ENCODE measurements around the gene BCL2.
"Not testable (repeated sequence)": the region's sequence is repeated elsewhere in the genome, so short reads cannot be mapped to it uniquely, and the experiment has no call there.

The BCL2 gene

GRCh38 chr18:63234432-63234831, 85.1 kb downstream of the BCL2 start:
- no peak for DNase-seq (ENCODE audit: low spot score)

GRCh38 chr18:63233334-63233733, 86.2 kb downstream of the BCL2 start:
- no peak for DNase-seq (ENCODE audit: low spot score)

- DNase-seq (ENCODE audit: low spot score): no peak
These were observed 86.7 kb downstream of the BCL2 start for GRCh38 chr18:63232826-63233225.

GRCh38 chr18:63229971-63230370, 89.6 kb downstream of the BCL2 start:
- DNase-seq (ENCODE audit: low spot score): no peak

- DNase-seq (ENCODE audit: low spot score): no peak
These were observed 94.1 kb downstream of the BCL2 start for GRCh38 chr18:63225434-63225833.

GRCh38 chr18:63224630-63225029, 94.9 kb downstream of the BCL2 start:
- no peak for DNase-seq (ENCODE audit: low spot score)

- no peak for DNase-seq (ENCODE audit: low spot score)
These were observed 95.7 kb downstream of the BCL2 start for GRCh38 chr18:63223837-63224236.

GRCh38 chr18:63220903-63221302, 98.7 kb downstream of the BCL2 start:
- DNase-seq (ENCODE audit: low spot score): no peak

- no peak for DNase-seq (ENCODE audit: low spot score)
These were observed 101.1 kb downstream of the BCL2 start for GRCh38 chr18:63218472-63218871.

GRCh38 chr18:63216516-63217311, 102.9 kb downstream of the BCL2 start:
- no peak for DNase-seq (ENCODE audit: low spot score)

GRCh38 chr18:63213936-63214671, 105.5 kb downstream of the BCL2 start:
- DNase-seq (ENCODE audit: low spot score): no peak

GRCh38 chr18:63213331-63213900, 106.2 kb downstream of the BCL2 start:
- no peak for DNase-seq (ENCODE audit: low spot score)

GRCh38 chr18:63210521-63210920, 109.0 kb downstream of the BCL2 start:
- no peak for DNase-seq (ENCODE audit: low spot score)

GRCh38 chr18:63208676-63209075, 110.9 kb downstream of the BCL2 start:
- no peak for DNase-seq (ENCODE audit: low spot score)

GRCh38 chr18:63207835-63208234, 111.7 kb downstream of the BCL2 start:
- DNase-seq (ENCODE audit: low spot score): no peak

GRCh38 chr18:63207143-63207790, 112.3 kb downstream of the BCL2 start:
- DNase-seq (ENCODE audit: low spot score): no peak

- no peak for DNase-seq (ENCODE audit: low spot score)
These were observed 113.0 kb downstream of the BCL2 start for GRCh38 chr18:63206433-63207142.

GRCh38 chr18:63205791-63206252, 113.7 kb downstream of the BCL2 start:
- DNase-seq (ENCODE audit: low spot score): no peak

- DNase-seq (ENCODE audit: low spot score): no peak
These were observed 116.1 kb downstream of the BCL2 start for GRCh38 chr18:63203497-63203896.

GRCh38 chr18:63202828-63203227, 116.7 kb downstream of the BCL2 start:
- DNase-seq (ENCODE audit: low spot score): no peak

GRCh38 chr18:63201456-63201855, 118.1 kb downstream of the BCL2 start:
- not testable (repeated sequence) for DNase-seq (ENCODE audit: low spot score)

- DNase-seq (ENCODE audit: low spot score): no peak
These were observed 119.8 kb downstream of the BCL2 start for GRCh38 chr18:63199743-63200241.
